Naive thymus-derived CD8-positive, alpha-beta T cell (primary cell): ENCODE measurements around the gene SKIL. TPM values are rescaled to one million over a fixed set of nuclear protein-coding genes. Genes with fewer than 3 reads are reported as not detected.

Experiments
- ATAC-seq, 2 donors: fragments of 150-1000 bp; cut with Tn5 transposase in 1 of 2; sonication (Bioruptor Pico), chemical (Tn5 transposase) in 1 of 2; 1 replicate in 1 of 2; 2 replicates in 1 of 2; pipeline ENCODE4 v1.10.0; 2021; ENCODE audit warnings: mild to moderate bottlenecking in 2 of 2, moderate library complexity in 2 of 2
- POLR2A ChIA-PET: fragments of 350-600 bp; sonication (Branson Sonifier 250); formaldehyde crosslinking; loops from one replicate; lab custom pipeline; 2021; ENCODE audit warnings: antibody characterized with exemption; lab: Charles Lee
- DNase-seq, 10 donors: peaks; one replicate each; pipeline versions ENCODE4 v3.0.0 to v3.0.0-alpha.2; 2020 to 2022
- H3K27ac Mint-ChIP-seq, 10 donors: one replicate each; pipeline ENCODE4 v1.8.0; 2020 to 2022; ENCODE audit warnings: mild to moderate bottlenecking in 10 of 10, mixed read lengths in 10 of 10, moderate library complexity in 4 of 10, inconsistent platforms in 1 of 10
- H3K27me3 Mint-ChIP-seq, 5 donors: one replicate each; pipeline ENCODE4 v1.8.0; 2021 to 2022; ENCODE audit warnings: mixed read lengths in 5 of 5
- H3K36me3 Mint-ChIP-seq, 3 donors: one replicate each; pipeline ENCODE4 v1.8.0; 2020 to 2022; ENCODE audit warnings: mixed read lengths in 3 of 3, mild to moderate bottlenecking in 2 of 3, inconsistent platforms in 1 of 3
- H3K4me1 Mint-ChIP-seq, 4 donors: one replicate each; pipeline ENCODE4 v1.8.0; 2021 to 2022; ENCODE audit warnings: mixed read lengths in 4 of 4
- H3K4me3 Mint-ChIP-seq, 10 donors: one replicate each; pipeline ENCODE4 v1.8.0; 2020 to 2022; ENCODE audit warnings: mild to moderate bottlenecking in 10 of 10, mixed read lengths in 10 of 10, moderate library complexity in 6 of 10, inconsistent platforms in 1 of 10
- H3K9me3 Mint-ChIP-seq, 9 donors: one replicate each; pipeline ENCODE4 v1.8.0; 2020 to 2022; ENCODE audit warnings: mixed read lengths in 9 of 9, mild to moderate bottlenecking in 3 of 9, inconsistent platforms in 1 of 9, moderate library complexity in 1 of 9
- microRNA-seq: library from miRNA; unstranded; fragments of <30 nt; microRNA quantifications from one replicate; pipeline ENCODE4 v1.2.0, GENCODE V29; 2022; ENCODE audit warnings: borderline microRNAs expressed
- polyA plus RNA-seq, 3 donors: library from polyadenylated mRNA; unstranded; fragments of 300-500 nt; fragmentation: Illumina TruSeq; gene quantifications; one replicate each; pipeline ENCODE4 v1.2.3, GENCODE V29; 2021
- total RNA-seq, 8 experiments: library from RNA in 2 of 8; stranded (reverse) in 2 of 8; gene quantifications; one replicate each; pipeline ENCODE4 v1.2.3 and lab custom pipeline; 2021 to 2026

Gene SKIL
- total and polyA plus RNA-seq, 5 experiments from 2014 or later, result 2.5 to 67.2 (median 6.6) TPM

DNA sequence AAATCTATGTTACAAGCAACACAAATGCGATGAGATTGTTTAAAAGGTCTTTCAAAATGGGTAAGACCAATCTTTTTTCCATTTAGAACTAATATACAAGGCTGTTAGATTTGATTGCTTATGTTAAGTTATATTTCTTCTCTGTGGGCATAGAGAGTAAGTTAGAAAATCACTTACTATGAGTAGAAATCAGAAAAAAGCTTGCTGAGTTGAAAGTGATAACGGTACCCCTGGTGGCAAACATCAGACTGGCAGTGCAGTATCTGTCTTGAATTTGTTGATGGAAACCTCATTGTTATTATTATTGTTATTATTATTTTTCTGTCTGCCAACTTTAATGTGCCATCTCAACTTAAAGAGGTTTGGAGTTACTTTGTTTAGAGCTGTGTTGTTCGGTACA, 73.5 kb downstream of the SKIL start:
- ATAC-seq (no peak), DNase-seq (no peak)
- H3K36me3 Mint-ChIP-seq, result no peaks in the 10 kb centered on the region
- POLR2A ChIA-PET, result no interaction called here
- no peak overlapping the region for H3K4me3 Mint-ChIP-seq
- peaks cover 0 to 4% (median 0%) of the 10 kb centered on the region in 9 donors for H3K9me3 Mint-ChIP-seq
- peaks cover 0 to 2% (median 0%) of the 10 kb centered on the region in 5 donors for H3K27me3 Mint-ChIP-seq
- H3K27ac Mint-ChIP-seq, result no peak overlapping the region
- H3K4me1 Mint-ChIP-seq, result peaks cover 7 to 16% (median 15%) of the 10 kb centered on the region in 4 donors

DNA sequence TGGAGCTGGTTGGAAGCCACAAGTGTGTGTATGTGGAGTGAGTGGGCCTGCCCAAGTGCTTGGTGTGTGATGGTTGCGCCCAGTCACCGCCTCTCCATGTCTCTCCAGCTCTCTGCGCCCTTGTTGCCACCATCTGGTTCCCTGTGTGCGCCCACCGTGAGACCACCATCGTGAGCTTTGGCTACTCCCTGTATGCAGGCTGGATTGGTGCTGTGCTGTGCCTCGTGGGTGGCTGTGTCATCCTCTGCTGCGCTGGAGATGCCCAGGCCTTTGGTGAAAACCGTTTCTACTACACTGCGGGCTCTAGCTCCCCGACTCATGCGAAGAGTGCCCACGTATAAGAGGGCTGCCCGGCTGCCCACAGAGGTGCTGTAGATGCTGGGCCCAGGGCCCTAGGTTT, 74.9 kb downstream of the SKIL start:
- H3K36me3 Mint-ChIP-seq, result no peaks in the 10 kb centered on the region
- POLR2A ChIA-PET, result no interaction called here

DNA sequence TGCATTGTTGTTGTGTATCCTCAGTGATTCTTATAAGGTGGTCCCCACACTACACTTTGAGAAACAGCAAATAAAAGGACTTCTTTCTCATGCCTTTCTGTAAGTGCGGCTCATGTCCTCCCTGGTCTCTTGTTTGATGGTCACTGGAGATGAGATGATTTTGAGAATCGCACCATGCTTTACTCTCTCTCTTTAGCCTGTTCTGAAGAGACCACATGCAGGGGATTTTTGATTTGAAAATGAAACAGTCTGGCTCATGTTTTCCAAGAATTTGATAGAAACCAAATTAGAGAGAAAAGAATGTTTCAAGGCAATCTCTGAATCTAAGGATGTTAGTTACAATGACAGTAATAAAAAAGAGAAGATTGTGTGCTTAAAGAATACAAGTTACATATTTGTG, 79.2 kb downstream of the SKIL start:
- no peaks in the 10 kb centered on the region for H3K4me1 Mint-ChIP-seq
- no peaks in the 10 kb centered on the region for H3K36me3 Mint-ChIP-seq
- peaks cover 0 to 20% (median 8%) of the 10 kb centered on the region in 5 donors for H3K27me3 Mint-ChIP-seq
- POLR2A ChIA-PET, result no interaction called here
- DNase-seq (no peak), ATAC-seq (no peak)
- H3K9me3 Mint-ChIP-seq, result peaks cover 0 to 3% (median 0%) of the 10 kb centered on the region in 9 donors
- no peak overlapping the region for H3K27ac Mint-ChIP-seq
- no peak overlapping the region for H3K4me3 Mint-ChIP-seq

More for the DNA sequence above, 74.9 kb downstream of the SKIL start:
- Mint-ChIP-seq H3K4me1 (peaks cover 7 to 16% (median 15%) of the 10 kb centered on the region in 4 donors), H3K9me3 (peaks cover 0 to 4% (median 0%) of the 10 kb centered on the region in 9 donors), H3K27me3 (peaks cover 0 to 2% (median 0%) of the 10 kb centered on the region in 5 donors), H3K4me3 (no peak overlapping the region), H3K27ac (no peak overlapping the region)
- no peak for DNase-seq
- ATAC-seq, result no peak

DNA sequence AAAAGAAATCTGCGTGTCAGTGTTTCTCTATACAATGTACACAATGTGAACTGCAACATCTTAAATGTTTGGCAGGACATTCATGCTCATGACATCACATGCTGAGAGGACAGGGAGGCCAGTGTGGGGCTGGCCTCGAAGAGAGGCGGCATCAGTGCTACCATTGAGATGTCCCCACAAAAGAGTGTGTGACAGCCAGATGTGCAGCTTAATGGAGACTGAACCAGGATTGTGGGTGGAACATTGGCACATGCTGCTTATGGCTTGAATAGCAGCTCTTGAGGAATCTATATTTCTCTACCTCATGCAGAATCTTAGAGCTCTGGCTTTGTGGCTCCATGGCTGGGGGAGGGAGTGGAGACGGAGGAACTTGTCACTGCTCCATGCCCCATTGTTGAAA, 79.7 kb downstream of the SKIL start:
- no peaks in the 10 kb centered on the region for H3K4me1 Mint-ChIP-seq

DNA sequence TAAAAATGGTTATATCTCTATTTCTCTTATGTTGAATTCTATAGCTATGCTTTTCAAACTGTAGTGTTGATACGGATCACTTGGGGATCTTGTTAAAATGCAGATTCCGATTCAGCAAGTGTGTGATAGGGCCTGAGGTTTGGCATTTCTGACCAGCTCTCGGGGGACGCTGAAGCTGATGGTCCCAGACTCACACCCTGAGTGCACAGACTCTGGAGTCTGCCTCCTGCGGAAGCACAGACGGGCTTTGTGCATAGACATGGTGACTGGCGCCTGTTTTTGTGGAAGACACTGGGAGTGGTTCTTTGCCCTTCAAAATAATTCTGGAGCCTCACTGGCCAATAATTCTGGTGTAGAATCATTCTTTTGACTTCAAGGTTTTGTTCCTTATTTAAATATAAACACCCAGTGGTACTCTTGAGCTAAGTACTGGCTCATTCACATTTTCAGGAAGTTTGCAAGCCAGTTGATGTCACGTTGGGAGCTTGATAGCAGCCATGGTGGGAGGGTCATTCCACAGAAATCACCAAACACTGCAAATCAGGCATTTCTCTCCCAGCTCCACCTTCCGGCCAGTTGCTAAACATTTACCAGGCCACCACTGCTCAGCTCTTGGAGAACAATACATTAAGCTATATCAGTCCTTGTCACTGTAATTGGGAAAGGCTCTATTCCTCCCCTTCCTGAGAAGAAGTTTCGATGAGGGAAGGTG, 80.3 kb downstream of the SKIL start:
- Mint-ChIP-seq H3K4me3 (no peak overlapping the region), H3K27me3 (peaks cover 4 to 31% (median 15%) of the 10 kb centered on the region in 5 donors), H3K27ac (no peak overlapping the region)

More for the DNA sequence above, 79.7 kb downstream of the SKIL start:
- Mint-ChIP-seq H3K4me3 (no peak overlapping the region), H3K36me3 (no peaks in the 10 kb centered on the region), H3K27ac (no peak overlapping the region), H3K9me3 (no peaks in the 10 kb centered on the region), H3K27me3 (peaks cover 0 to 24% (median 10%) of the 10 kb centered on the region in 5 donors)
- POLR2A ChIA-PET, result no interaction called here
- no peak for ATAC-seq
- DNase-seq, result no peak

DNA sequence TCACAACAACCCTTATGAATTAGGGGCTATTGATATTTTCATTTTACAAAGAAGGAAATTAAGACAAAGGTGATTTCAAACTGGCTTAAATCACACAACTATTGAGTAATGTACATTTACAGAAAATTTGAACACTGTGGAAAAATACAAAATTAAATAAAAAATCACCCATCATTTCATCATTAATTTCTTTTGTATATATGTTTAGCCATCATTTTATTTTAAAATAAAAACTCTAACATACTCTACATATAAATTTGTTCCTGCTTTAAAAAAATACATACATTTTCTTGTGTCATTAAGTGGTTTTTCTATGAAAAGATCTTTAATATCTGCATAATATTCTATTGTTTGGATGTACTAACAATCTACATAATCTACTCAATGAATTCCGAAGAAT, 81.3 kb downstream of the SKIL start:
- Mint-ChIP-seq H3K36me3 (no peaks in the 10 kb centered on the region), H3K27me3 (peaks cover 4 to 33% (median 15%) of the 10 kb centered on the region in 5 donors), H3K4me3 (no peak overlapping the region), H3K9me3 (no peaks in the 10 kb centered on the region), H3K27ac (no peak overlapping the region), H3K4me1 (no peaks in the 10 kb centered on the region)
- POLR2A ChIA-PET, result no interaction called here
- ATAC-seq (no peak), DNase-seq (no peak)

More for the DNA sequence above, 80.3 kb downstream of the SKIL start:
- no peaks in the 10 kb centered on the region for H3K4me1 Mint-ChIP-seq
- ATAC-seq, result no peak
- no peaks in the 10 kb centered on the region for H3K9me3 Mint-ChIP-seq
- POLR2A ChIA-PET, result no interaction called here
- no peak for DNase-seq
- H3K36me3 Mint-ChIP-seq, result no peaks in the 10 kb centered on the region

DNA sequence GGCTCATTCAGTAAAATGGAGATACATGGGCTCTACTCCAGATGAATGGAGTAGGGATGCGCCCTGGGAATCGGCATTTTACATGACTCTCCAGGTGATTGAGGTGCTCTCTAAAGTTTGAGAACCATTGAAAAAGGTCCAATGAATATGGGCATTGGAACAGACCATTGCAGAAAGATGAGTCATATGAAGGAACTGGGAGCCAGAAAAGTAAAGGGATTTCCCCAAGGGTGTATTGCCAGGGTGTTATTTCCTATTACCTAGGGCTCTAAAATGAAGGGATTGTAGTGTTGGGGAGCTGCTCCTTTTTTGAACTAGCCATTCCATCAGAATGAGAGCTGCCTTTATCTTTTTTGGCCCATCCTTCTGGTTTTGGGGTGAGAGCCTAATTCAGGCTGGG, 82.8 kb downstream of the SKIL start:
- H3K27me3 Mint-ChIP-seq, result peaks cover 4 to 33% (median 16%) of the 10 kb centered on the region in 5 donors
- H3K4me3 Mint-ChIP-seq, result no peak overlapping the region
- no peaks in the 10 kb centered on the region for H3K4me1 Mint-ChIP-seq
- POLR2A ChIA-PET, result no interaction called here
- no peaks in the 10 kb centered on the region for H3K36me3 Mint-ChIP-seq
- DNase-seq (no peak), ATAC-seq (no peak)
- no peak overlapping the region for H3K27ac Mint-ChIP-seq
- H3K9me3 Mint-ChIP-seq, result no peaks in the 10 kb centered on the region

DNA sequence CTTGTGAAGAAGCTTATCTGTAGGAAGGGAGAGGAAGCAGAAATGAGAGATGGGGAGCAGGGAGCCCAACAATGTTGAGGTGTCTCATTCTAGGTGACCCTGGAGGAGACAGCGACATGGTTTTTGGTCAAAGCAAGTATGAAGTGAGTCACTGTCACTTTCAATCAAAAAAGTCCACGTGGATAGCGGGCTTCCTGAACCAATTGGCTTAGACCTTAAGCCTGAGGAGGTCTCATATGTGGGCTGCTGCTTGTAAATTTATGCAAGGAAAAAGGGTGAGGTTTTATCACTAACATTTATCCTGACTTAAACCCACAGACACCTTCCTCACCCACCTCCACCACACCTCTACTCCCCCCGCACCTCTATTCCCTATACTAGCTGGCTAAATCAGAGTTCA, 83.9 kb downstream of the SKIL start:
- ATAC-seq, result no peak
- POLR2A ChIA-PET, result no interaction called here
- no peaks in the 10 kb centered on the region for H3K36me3 Mint-ChIP-seq
- H3K4me1 Mint-ChIP-seq, result no peaks in the 10 kb centered on the region
- no peak overlapping the region for H3K4me3 Mint-ChIP-seq
- DNase-seq, result no peak
- H3K27ac Mint-ChIP-seq, result no peak overlapping the region
- no peaks in the 10 kb centered on the region for H3K9me3 Mint-ChIP-seq
- H3K27me3 Mint-ChIP-seq, result peaks cover 4 to 33% (median 16%) of the 10 kb centered on the region in 5 donors

DNA sequence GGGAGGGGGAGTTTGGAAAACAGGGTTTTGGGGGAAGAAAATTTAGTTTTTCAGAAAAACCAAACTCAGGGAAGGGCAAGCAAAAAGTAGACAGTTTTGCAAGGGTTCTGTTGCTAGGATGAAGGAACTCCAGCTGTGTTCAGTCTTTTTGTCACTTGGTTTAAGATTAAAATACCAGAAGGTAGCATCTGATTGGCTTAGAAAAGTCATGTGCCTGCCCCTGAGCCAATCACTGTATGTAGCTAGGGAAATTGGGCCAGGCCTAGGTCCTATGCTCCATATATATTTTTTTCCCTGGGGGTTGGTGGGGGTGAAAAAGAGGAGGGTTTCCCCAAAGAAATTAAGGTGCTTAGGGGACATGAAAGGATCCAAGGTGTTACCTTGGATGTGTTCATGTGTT, 85.4 kb downstream of the SKIL start:
- Mint-ChIP-seq H3K27ac (no peak overlapping the region), H3K27me3 (peaks cover 4 to 33% (median 16%) of the 10 kb centered on the region in 5 donors), H3K9me3 (no peaks in the 10 kb centered on the region), H3K36me3 (no peaks in the 10 kb centered on the region), H3K4me3 (no peak overlapping the region), H3K4me1 (no peaks in the 10 kb centered on the region)
- DNase-seq (no peak), ATAC-seq (no peak)
- POLR2A ChIA-PET, result no interaction called here

DNA sequence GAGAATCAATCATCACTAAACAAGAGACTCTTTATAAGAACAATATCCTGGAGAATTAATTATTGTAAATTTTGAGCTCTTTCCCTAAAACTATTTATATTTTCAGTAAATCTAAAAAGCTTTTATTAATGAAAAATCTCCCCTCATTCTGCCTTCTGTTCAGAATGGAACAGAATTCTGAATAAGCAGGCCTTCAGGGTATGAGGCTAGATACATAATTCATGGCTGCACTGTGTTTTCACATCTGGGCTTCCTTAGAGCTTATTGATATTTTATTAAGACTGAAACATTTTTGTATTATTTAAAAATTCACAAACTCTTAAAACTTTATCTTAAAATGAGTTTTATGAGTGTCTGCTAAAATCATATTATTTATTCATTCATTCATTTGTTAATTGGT, 85.9 kb downstream of the SKIL start:
- Mint-ChIP-seq H3K27me3 (peaks cover 4 to 33% (median 16%) of the 10 kb centered on the region in 5 donors), H3K27ac (no peak overlapping the region), H3K9me3 (no peaks in the 10 kb centered on the region), H3K36me3 (no peaks in the 10 kb centered on the region), H3K4me3 (no peak overlapping the region), H3K4me1 (no peaks in the 10 kb centered on the region)
- DNase-seq (no peak), ATAC-seq (no peak)
- POLR2A ChIA-PET, result no interaction called here

Small RNA genes within 50 kb of the gene (microRNA-seq; reads per million reads assigned to microRNA genes)
- gene MIR6828, result not detected

Other genes starting within 250 kb of the SKIL start
- 100 to 1,000 TPM; 166 to 187 TPM for gene PHC3, start 176.0 kb upstream of the SKIL start, total RNA-seq
- 10 to 100 TPM; 34.5 to 54.8 (median 38.8) TPM for gene PHC3, start 176.0 kb upstream of the SKIL start, polyA plus RNA-seq
- 10 to 100 TPM; 23.4 to 27.8 TPM for gene PRKCI, start 135.3 kb upstream of the SKIL start, total RNA-seq
- 10 to 100 TPM; 10.8 to 15.0 (median 14.1) TPM for gene PRKCI, start 135.3 kb upstream of the SKIL start, polyA plus RNA-seq
- gene CLDN11, start 61.2 kb downstream of the SKIL start, total RNA-seq, result under 1 TPM in 1 of 2 experiments, not detected in 1; 0.19 TPM
- gene CLDN11, start 61.2 kb downstream of the SKIL start, polyA plus RNA-seq, result not detected
- not detected for gene SLC7A14, start 228.4 kb downstream of the SKIL start, total RNA-seq
- not detected for gene SLC7A14, start 228.4 kb downstream of the SKIL start, polyA plus RNA-seq